Activated CD8-positive, alpha-beta T cell treated with anti-CD3 and anti-CD28 coated beads for 36 hours (primary cell): ENCODE data around the gene TCP11. TPM values are rescaled to one million over a fixed set of nuclear protein-coding genes. Genes with fewer than 3 reads are reported as not detected.

Source experiments
- ATAC-seq: fragments of 200-7000 bp; cut with Tn5 transposase; one replicate; pipeline ENCODE4 v1.10.0; 2021; ENCODE audit warnings: mild to moderate bottlenecking, moderate library complexity
- CTCF ChIA-PET: fragments of 350-600 bp; sonication (Branson Sonifier 250); formaldehyde crosslinking; loops from one replicate; lab custom pipeline; 2021; ENCODE audit warnings: antibody characterized with exemption; lab: Charles Lee
- POLR2A ChIA-PET: fragments of 350-600 bp; sonication (Branson Sonifier 250); formaldehyde crosslinking; loops from one replicate; lab custom pipeline; 2021; ENCODE audit warnings: antibody characterized with exemption; lab: Charles Lee
- DNase-seq: peaks from one replicate; pipeline ENCODE4 v3.0.0-alpha.2; 2020
- H3K27ac Mint-ChIP-seq: one replicate; pipeline ENCODE4 v1.8.0; 2021; ENCODE audit warnings: mild to moderate bottlenecking, mixed read lengths
- H3K27me3 Mint-ChIP-seq: one replicate; pipeline ENCODE4 v1.8.0; 2021; ENCODE audit warnings: mixed read lengths
- H3K36me3 Mint-ChIP-seq: one replicate; pipeline ENCODE4 v1.8.0; 2021; ENCODE audit warnings: low read depth, mixed read lengths
- H3K4me1 Mint-ChIP-seq: one replicate; pipeline ENCODE4 v1.8.0; 2021; ENCODE audit warnings: low read depth, mixed read lengths
- H3K4me3 Mint-ChIP-seq: one replicate; pipeline ENCODE4 v1.8.0; 2021; ENCODE audit warnings: mild to moderate bottlenecking, moderate library complexity, mixed read lengths
- H3K9me3 Mint-ChIP-seq: one replicate; pipeline ENCODE4 v1.8.0; 2021; ENCODE audit warnings: mixed read lengths
- intact Hi-C: fragments of 100-400 bp; cut with micrococcal nuclease; formaldehyde crosslinking; loops from one replicate; pipeline ENCODE4 v1.10.0; 2022
- total RNA-seq, 2 experiments: library from RNA; stranded (reverse); gene quantifications; one replicate each; pipeline ENCODE4 v1.2.3, GENCODE V29; 2021
- TF ChIP-seq, protein P1 (sequence below): fragments of 200-600 bp; IDR thresholded peaks from one replicate; pipeline ENCODE4 v1.8.0; 2022; ENCODE audit warnings: antibody characterized with exemption, mild to moderate bottlenecking

The TCP11 gene
- total RNA-seq, 2 experiments from 2014 or later = not detected

DNA sequence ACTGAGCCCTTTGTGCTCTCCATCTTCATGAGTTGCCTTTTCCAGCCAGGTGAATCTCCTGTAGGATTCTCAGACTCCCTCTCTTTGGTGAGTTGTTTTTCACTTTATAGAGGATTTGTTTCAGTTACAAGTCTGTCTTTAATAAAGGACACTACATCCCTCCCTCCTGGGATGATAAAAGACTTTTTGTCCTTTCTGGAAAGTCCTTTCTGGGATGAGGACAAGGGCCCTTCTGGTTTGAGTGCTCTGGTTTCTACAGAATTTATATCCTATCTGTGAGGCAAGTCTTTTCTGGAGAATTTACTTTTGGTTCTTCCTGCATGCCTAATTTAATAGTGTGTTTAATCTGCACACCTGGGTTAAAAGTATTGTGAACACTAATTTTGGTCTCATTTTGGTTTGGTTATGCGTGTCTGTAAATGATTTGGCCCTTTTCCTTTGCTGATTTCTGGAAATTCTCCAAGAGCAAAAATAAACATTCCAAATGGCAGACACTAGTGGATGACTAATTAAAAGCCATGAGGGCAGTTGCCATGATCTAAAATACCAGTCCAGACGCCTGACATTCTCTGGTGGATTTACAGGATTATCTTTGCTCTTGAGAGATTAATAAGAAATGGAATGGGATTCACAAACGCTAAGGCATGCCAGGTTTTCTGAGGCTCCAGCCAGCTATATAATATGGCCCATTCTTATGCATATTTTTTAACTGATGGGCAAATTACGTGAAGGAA, 44.8 kb downstream of the TCP11 start:
- Mint-ChIP-seq H3K36me3 (no peaks in the 10 kb centered on the region), H3K27ac (no peak overlapping the region), H3K4me1 (no peaks in the 10 kb centered on the region), H3K9me3 (no peaks in the 10 kb centered on the region), H3K27me3 (peaks cover 2% of the 10 kb centered on the region), H3K4me3 (no peak overlapping the region)
- TF ChIP-seq, protein P1, sequence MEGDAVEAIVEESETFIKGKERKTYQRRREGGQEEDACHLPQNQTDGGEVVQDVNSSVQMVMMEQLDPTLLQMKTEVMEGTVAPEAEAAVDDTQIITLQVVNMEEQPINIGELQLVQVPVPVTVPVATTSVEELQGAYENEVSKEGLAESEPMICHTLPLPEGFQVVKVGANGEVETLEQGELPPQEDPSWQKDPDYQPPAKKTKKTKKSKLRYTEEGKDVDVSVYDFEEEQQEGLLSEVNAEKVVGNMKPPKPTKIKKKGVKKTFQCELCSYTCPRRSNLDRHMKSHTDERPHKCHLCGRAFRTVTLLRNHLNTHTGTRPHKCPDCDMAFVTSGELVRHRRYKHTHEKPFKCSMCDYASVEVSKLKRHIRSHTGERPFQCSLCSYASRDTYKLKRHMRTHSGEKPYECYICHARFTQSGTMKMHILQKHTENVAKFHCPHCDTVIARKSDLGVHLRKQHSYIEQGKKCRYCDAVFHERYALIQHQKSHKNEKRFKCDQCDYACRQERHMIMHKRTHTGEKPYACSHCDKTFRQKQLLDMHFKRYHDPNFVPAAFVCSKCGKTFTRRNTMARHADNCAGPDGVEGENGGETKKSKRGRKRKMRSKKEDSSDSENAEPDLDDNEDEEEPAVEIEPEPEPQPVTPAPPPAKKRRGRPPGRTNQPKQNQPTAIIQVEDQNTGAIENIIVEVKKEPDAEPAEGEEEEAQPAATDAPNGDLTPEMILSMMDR = no peak
- CTCF ChIA-PET = interaction anchor here (0.7 kb wide), 1 partner anchor 43 kb away, joined by 3 read pairs; no protein-coding TSS in a partner anchor
- DNase-seq (no peak), ATAC-seq (no peak)
- intact Hi-C loops = no loop called here
- POLR2A ChIA-PET = interaction anchor here (0.6 kb wide), 1 partner anchor 454 kb away, joined by 3 read pairs; no protein-coding TSS in a partner anchor

DNA sequence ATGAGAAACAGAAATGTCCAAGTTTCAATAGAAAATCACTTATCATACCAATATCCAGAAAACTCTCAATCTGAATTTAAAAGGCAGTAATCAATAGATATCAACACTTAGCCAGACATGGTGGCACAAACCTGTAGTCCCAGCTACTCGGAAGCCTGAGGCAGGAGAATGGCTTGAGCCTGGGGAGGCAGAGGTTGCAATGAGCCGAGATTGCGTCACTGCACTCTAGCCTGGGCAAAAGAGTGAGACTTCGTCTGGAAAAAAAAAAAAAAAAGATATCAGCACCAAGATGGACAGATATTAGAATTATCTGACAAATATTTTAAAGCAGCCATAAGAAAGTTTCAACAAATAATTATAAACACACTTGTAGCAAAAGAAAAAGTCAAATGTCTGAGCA, 47.0 kb downstream of the TCP11 start:
- POLR2A ChIA-PET = no interaction called here
- Mint-ChIP-seq H3K4me1 (no peaks in the 10 kb centered on the region), H3K4me3 (no peak overlapping the region), H3K9me3 (no peaks in the 10 kb centered on the region), H3K36me3 (no peaks in the 10 kb centered on the region), H3K27me3 (peaks cover 2% of the 10 kb centered on the region), H3K27ac (no peak overlapping the region)
- TF ChIP-seq, protein P1 = no peak
- CTCF ChIA-PET = no interaction called here
- DNase-seq (no peak), ATAC-seq (no peak)
- intact Hi-C loops = no loop called here

DNA sequence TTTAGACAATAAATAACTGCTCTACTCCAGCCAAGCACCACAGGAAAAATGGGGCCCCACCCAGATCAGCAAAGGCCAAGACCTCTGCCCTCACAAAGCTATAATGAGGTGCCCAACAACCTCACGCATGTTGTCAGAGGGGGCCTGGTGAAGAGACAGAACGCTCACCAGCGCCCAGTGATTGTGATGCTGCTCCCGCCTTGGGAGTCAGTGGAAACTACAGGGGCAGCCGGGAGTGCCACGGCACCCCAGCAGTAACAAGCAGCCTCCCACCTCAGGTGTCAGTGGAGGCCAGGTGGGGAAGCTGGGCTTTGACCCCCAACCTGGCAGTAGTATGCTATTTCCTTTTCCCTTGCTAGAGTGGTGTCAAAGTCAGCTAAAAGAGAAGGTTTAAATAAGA, 47.4 kb downstream of the TCP11 start:
- peaks cover 2% of the 10 kb centered on the region for H3K27me3 Mint-ChIP-seq
- intact Hi-C loops = no loop called here
- POLR2A ChIA-PET = no interaction called here
- no peak overlapping the region for H3K27ac Mint-ChIP-seq
- H3K4me3 Mint-ChIP-seq = no peak overlapping the region
- CTCF ChIA-PET = interaction anchor here (1.5 to 2.0 kb wide), 2 partner anchors 46 to 147 kb away, joined by 4 to 6 read pairs; no protein-coding TSS in a partner anchor
- no peaks in the 10 kb centered on the region for H3K36me3 Mint-ChIP-seq
- no peaks in the 10 kb centered on the region for H3K4me1 Mint-ChIP-seq
- no peaks in the 10 kb centered on the region for H3K9me3 Mint-ChIP-seq
- DNase-seq (no peak), ATAC-seq (no peak)
- TF ChIP-seq, protein P1 = no peak

DNA sequence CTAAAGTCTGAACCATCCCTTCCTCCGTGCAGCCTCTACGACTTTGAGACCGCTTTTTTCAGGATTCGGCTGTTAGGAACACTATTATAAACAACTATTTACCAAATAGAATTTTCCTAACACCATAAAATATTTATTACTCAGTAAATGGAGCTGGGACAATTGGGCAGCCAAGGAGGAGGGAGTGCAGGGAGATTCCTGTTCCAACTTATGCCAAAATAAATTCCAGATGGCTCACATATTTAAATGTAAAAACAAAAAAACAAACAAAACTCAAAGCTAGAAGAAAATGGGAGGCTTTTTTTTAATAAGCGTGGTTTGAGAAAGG, 48.1 kb downstream of the TCP11 start:
- DNase-seq (no peak), ATAC-seq (no peak)
- TF ChIP-seq, protein P1 = no peak
- Mint-ChIP-seq H3K4me3 (no peak overlapping the region), H3K9me3 (no peaks in the 10 kb centered on the region), H3K36me3 (no peaks in the 10 kb centered on the region), H3K27me3 (peaks cover 2% of the 10 kb centered on the region), H3K27ac (no peak overlapping the region), H3K4me1 (no peaks in the 10 kb centered on the region)
- POLR2A ChIA-PET = no interaction called here
- intact Hi-C loops = no loop called here
- CTCF ChIA-PET = interaction anchor here (1.5 to 2.0 kb wide), 2 partner anchors 47 to 148 kb away, joined by 4 to 6 read pairs; no protein-coding TSS in a partner anchor

DNA sequence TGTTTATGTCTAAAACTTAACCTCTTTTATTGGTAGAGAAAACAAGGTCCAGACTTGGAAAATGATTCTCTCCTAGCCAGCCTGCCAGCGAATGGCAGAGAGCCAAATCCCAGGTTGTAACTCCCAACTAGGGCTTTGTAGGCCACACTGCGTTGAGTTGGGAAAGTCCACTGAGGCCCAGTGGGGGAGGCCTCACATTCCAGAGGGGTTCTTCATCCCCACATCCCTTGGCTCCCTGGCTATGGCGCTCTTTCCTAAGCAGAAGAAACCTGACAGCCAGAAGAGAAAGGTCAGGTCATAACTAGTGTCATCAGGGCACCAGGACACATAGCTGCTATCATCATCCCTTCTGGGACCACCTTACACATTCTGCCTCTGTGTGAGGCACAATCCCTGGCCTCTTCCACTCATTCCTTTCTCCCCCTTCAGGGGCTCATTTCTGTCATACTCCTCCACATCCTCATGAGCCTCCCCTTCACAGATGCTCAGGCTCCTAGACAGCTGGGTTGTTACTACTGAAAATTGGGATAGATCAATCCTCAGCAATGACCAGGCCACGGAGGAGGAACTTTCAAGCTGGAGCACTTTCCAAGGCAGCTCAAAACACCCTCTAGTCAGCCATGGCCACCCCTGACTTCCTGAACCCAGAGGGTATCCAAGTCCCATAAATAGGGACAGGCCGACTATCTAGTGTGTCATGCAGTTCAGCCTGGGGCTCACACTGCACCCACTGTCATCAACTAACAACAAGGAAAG, 48.6 kb downstream of the TCP11 start:
- intact Hi-C loops = no loop called here
- ChIA-PET POLR2A (no interaction called here), CTCF (interaction anchor here (1.5 to 2.0 kb wide), 2 partner anchors 47 to 148 kb away, joined by 4 to 6 read pairs; no protein-coding TSS in a partner anchor)
- ATAC-seq = no peak
- Mint-ChIP-seq H3K9me3 (no peaks in the 10 kb centered on the region), H3K27me3 (peaks cover under 1% of the 10 kb centered on the region), H3K36me3 (no peaks in the 10 kb centered on the region), H3K4me1 (no peaks in the 10 kb centered on the region), H3K4me3 (no peak overlapping the region), H3K27ac (no peak overlapping the region)
- TF ChIP-seq, protein P1 = no peak
- no peak for DNase-seq
